Left kidney (tissue), 2 donors: ENCODE results near the gene BRI3BP. TPM values are rescaled to one million over a fixed set of nuclear protein-coding genes. Genes with fewer than 3 reads are reported as not detected.
"Not testable (repeated sequence)": the region's sequence is repeated elsewhere in the genome, so short reads cannot be mapped to it uniquely, and the experiment has no call there.

Experiments
- DNase-seq: peaks from one replicate; pipeline ENCODE4 v3.0.0-alpha.2; 2013
- polyA plus RNA-seq: library from polyadenylated mRNA; unstranded; fragments of 120-200 nt; gene quantifications from one replicate; pipeline ENCODE4 v1.2.1, GENCODE V29; 2013; ENCODE audit not compliant: insufficient read length

Gene BRI3BP
- polyA plus RNA-seq, 1 donor = 11.2 TPM

DNA sequence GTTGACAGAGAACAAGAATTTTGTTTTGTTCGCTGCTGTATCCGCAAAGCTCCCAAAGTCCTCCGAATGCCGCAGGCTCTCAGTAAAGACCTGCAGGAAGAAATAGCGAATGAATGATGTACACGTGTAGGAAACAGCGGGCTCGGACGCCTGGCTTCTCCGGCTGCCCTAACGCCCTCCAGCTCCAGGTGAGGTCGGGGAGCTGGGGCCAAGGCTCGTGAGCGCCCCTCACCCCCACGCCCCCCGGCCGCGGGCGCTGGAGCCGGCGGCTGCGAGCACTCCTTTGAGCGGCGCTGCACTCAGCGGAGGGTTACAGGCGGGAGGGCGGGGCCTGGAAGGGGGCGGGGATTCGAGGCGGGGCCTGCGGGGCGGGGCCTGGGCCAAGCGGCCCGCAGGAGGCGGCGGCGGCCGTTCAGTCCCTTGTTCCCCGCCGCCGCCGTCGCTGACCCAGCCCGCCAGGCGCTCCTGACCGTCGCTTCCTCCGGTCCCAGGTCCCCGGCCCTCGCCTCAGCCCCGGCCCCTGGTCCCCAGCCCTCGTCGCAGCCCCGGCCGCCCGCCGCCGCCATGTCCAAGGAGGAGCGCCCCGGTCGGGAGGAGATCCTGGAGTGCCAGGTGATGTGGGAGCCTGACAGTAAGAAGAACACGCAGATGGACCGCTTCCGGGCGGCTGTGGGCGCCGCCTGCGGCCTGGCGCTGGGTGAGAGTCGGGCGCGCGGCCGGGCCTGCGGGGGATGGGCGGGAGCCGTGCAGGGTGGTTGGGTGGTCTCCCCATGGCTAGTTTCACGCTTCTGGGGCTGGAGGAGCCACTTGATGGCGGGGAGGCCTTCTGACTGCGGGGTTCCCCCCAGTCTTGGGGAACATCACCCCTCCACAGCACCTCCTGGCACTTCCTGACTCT, 71.8 kb downstream of the BRI3BP start, which contains the start of gene AACS:
Gene AACS, plus strand, starts transcription at position 415 of the 898 bp plus-strand sequence. Its CDS starts 150 bp downstream, at position 565.
- DNase-seq = peak; percentile 80

DNA sequence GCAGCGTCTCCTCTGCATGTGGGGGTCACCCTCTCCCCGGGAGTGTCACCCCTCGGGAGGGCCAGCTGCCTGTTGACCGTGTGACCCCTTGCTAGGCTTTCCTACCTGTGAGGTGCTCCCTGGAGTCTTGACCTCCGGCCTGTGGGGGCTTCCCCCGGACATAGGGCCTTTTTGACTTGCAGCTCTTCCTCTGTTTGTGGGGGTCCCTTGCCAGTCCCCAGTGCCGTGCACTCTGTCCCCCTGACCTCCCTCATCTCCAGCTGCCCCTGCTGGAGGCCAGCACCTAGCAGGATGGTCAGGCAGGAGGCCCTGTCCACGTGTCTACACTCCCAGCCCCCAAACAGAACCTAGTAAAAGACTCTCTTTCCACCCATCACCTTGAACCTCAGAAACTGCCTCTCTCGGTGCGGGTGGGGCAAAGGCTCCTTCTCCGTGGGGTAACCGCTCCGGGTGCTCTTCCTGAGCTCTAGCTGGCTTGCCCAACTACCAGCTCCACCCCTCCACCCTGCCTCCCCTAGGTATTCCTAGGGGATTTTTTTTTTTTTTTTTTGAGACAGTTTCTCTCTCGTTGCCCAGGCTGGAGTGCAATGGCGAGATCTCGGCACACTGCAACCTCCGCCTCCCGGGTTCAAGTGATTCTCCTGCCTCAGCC, 72.6 kb downstream of the BRI3BP start:
- DNase-seq = no peak

DNA sequence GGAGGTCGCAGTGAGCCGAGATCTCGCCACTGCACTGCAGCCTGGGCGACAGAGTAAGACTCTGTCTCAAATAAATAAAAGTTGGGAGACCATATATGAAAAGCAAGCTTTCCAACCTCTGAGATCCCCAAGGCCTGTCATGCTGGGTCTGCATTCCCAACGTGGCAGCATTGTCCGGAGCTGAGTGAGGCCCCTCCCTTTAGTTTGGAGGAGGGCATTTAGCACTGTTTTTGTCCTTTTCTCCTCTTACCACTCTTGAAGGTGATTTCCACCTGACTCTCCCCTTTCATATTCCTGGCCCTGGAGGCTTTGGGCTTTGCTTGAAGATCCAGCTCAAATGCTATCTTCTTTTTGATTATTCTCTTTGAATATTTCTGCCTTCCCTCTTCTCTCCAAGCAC, 74.9 kb downstream of the BRI3BP start:
- DNase-seq = no peak

DNA sequence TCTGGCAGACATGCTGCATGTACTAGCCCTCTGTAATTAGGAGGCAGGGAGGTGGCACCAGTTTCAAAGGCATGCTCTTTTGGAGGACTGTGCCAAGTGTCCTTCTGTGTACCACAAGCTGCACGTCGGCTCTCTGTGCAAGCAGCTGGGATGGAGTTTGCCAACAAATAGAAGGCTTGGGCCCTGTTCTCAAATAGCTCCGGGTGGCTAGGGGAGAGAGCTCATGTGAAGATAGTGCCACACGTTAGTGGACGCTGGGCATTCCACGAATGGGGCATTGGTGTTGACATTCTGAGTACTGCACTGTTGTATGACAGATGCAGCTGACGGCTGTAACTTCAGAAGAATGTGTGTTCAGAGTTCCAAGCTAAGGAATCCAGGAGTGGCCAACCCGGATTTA, 76.2 kb downstream of the BRI3BP start:
- DNase-seq = no peak

DNA sequence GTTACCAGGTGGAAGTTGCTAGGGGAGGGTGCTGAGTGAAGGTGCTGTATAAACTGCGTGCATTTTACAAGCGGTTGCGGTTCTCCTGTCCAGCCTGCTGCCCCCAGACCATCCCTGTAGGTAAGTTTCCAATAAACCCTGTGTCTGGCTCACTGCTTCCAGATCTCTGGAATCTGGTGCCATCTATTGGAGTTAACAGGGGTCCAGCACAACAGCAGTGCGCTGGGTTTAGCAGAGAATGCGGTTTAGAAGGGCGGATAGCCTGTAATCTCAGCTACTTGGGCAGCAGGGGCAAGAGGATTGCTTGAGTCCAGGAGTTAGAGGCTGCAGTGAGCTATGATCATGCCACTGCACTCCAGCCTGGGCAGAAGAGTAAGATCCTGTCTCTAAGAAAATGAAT, 76.7 kb downstream of the BRI3BP start:
- no peak for DNase-seq

DNA sequence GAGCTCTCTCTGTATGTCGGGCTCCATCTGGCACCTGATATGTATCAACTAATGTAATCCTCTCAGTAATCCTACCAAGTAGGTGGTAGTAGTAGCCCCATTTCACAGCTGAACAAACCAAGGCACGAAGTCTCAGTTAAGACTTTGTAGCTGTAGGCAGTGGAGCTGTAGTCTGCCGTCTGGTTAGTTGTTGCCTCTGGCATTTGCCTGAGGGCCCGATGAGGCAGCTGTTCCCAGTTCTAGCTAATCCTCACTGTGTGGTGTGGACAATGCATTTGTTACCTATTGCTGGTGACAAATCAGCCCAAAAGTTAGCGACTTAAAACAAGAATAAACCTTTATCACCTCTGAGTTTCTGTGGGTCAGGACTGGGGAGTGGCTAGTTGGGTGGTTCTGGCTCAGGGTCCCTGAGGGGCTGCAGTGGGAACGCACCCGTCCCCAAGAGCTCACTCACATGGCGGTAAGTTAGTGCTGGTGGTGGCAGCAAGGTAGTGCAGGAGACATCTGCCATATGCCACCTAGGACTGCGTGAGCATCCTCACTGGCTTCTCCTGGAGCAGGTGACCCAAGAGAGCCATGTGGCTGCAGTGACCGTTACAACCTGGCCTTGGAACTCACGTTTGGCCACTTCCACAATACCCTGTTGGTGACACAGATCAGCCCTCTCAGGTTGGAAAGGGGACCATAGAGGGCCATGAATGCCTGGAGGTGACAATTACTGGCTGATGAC, 77.4 kb downstream of the BRI3BP start:
- no peak for DNase-seq

DNA sequence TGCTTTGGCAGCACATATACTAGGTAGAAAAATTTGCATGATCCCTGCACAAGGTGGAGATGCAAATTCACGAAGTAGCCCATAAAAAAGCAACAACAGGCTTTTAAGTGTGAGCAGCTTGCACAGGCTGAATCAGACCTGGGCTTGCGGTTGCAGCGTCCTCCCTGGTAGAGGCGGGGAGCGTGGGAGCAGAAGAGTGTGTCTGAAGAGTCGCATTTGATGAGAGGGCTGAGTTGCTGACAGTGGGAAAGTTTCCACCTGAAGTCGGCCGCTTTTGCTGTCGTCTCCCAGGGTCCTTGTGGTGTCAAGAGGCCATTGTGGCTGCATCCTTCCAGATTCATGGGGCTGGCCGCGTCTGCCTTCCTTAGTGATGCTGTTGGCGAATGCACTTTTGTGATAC, 78.0 kb downstream of the BRI3BP start:
- DNase-seq = no peak

DNA sequence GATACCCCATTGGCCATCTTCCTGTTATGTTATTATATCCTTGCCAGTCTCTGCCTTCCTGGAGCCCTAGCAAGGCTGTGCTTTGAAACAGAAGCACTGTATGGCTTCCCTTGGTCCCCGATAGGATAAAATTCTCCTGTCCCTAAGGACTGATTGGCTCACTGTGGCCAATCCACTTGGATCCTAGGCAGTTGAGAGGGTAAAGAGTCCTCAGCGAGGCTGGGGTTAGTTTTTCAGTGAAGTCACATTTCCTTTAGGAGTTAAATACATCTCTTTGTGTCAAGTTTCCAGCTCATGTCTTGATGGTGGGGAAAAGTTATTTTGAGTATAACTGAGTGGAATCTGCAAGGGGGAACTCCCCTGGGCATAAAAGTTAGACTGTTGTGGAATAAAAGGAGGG, 79.1 kb downstream of the BRI3BP start:
- no peak for DNase-seq

DNA sequence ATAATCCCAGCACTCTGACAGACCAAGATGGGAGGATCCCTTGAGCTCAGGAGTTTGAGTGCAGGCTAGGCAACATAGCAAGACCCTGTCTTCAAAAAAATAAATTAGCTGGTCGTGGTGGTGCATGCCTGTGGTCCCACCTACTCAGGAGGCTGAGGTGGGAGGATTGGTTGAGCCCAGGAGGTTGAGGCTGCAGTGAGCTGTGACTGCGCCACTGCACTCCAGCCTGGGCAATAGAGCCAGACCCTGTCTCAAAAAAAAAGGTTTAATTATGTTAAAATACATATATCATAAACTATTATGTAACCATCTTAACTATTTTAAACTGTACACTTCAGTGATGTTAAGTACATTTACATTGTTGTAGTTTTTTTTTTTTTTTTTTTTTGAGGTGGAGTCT, 80.8 kb downstream of the BRI3BP start:
- DNase-seq = not testable (repeated sequence)

DNA sequence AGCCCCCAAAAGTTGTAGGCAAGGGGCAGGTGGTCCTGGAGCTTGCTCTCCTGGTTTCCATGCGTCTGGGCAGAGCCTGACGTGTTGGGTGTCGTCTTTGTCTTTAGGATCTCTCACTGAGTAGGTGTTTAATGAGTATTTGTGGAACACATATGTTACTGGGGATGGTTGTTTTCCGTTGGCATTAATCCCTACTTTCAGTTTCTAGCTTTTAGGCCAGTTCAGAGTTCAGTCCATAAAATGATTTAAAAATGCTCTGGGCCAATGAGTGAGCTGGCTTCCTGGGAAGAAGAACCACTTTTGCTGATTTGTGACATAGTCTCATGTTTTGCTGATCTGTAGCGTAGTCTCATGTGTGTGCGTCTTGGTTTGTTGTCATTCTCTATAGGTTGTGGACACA, 82.7 kb downstream of the BRI3BP start:
- no peak for DNase-seq

DNA sequence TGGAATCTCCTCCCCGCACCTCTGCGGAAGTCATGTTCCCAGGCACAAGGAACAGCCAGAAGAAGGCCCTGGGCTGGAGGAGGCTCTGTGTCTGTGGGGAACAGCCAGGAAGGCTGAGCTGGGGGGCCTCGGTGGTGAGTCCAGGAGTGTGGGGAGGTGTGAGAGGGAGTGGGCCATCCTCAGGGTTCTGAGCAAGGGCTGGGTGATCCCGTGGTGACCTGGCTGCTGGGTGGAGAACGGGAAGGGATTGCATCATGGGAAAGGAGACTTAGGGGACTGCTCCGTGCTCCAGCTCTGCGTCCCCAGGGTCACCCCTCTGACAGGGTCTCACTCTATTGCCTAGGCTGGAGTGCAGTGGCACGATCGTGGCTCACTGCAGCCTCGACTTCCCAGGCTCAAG, 85.6 kb downstream of the BRI3BP start:
- no peak for DNase-seq

DNA sequence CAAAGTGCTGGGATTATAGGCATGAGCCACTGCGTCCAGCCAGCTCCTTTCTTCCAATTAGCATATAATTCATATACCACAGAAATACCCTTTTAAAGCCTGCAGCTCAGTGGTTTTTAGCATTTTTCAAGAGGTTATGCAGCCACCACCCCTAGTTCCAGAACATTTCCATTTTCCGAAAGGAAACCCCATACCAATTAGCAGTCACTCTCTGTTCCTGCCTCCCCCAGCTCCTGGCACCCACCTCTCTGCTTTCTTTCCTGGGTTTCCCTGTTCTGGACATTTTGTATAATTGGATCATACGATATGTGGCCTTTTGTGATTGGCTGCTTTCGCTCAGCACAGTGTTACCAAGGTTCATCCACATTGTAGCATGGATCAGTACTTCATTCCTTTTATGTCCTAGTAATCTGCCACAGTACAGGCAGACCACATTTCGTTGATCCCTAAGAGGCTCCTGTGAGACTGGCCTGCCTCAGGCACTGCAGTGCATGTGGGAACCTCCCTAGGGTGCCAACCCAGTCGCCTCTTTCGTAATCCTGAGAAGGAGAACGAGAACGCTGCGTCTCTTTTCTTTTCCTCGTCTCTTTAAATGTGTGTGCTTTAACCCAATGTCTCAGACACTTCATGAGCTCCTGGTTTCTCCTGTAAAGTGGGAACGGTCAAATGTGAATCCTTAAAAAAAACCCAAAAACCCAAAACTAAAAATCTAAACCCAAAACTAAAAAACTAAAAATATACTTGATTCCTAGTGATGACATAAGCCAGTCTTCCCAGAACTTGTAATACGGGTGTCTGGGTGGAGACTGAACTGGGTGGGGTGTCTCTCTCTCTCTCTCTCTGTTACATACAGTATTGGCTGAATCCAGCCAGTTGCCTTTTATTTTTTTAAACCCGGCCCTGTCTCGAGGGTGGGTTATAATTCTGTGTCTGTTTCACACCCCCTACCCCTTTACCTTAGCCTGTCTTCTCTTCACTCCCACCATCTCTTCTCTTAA, 86.5 kb downstream of the BRI3BP start:
- DNase-seq = no peak

Other genes starting within 250 kb of the BRI3BP start
- 21.1 TPM for gene SCARB1, start 129.8 kb upstream of the BRI3BP start, polyA plus RNA-seq
- 1,161 TPM for gene UBC, start 79.0 kb upstream of the BRI3BP start, polyA plus RNA-seq
- gene DHX37, start 4.5 kb upstream of the BRI3BP start, polyA plus RNA-seq = 9.8 TPM
- gene AACS, start 71.8 kb downstream of the BRI3BP start, polyA plus RNA-seq = 23.3 TPM
- 2.8 TPM for gene TMEM132B, start 192.7 kb downstream of the BRI3BP start, polyA plus RNA-seq